Neural progenitor cell (in vitro differentiated cells): ENCODE results near the gene DOCK9.

Experiments
- CTCF ChIP-seq: fragments of 200-600 bp; sonication (generic); IDR thresholded peaks from 2 replicates; pipeline ENCODE4 v1.5.1; 2017; ENCODE audit warnings: antibody characterized with exemption, mild to moderate bottlenecking
- EZH2 ChIP-seq: fragments of 200-600 bp; sonication (generic); IDR thresholded peaks from 2 replicates; pipeline ENCODE4 v1.6.1; 2017; ENCODE audit warnings: antibody characterized with exemption, mild to moderate bottlenecking, moderate library complexity
- EZH2phosphoT487 ChIP-seq: fragments of 200-600 bp; sonication (generic); IDR thresholded peaks from 2 replicates; pipeline ENCODE4 v1.6.1; 2017; ENCODE audit warnings: antibody characterized with exemption

- no peak for TF ChIP-seq EZH2phosphoT487
- TF ChIP-seq CTCF, result no peak
- TF ChIP-seq EZH2, result no peak
Measured at GRCh38 chr13:98834254-98834960, 143.5 kb downstream of the DOCK9 start.
